Gastrocnemius medialis (tissue), 4 donors: Measurements from ENCODE around the gene SPAG5. TPM values are rescaled to one million over a fixed set of nuclear protein-coding genes. Genes with fewer than 3 reads are reported as not detected.

ENCODE experiments used
- ATAC-seq, 2 donors: fragments of 150-250 bp; one replicate each; pipeline ENCODE4 v1.9.1; 2016
- DNase-seq, 2 donors: peaks; one replicate each; pipeline ENCODE4 v3.0.0-alpha.2; 2019
- H3K27ac ChIP-seq, 4 donors: fragments of 200-600 bp; sonication (generic); 1 replicate in 1 of 4; 2 replicates in 3 of 4; pipeline ENCODE4 v1.5.1; 2016 to 2018; ENCODE audit warnings: mild to moderate bottlenecking in 2 of 4, moderate library complexity in 1 of 4
- H3K27me3 ChIP-seq, 3 donors: fragments of 200-600 bp; sonication (generic) in 2 of 3; 1 replicate in 1 of 3; 2 replicates in 2 of 3; pipeline versions ENCODE4 v1.5.1 to v1.6.0; 2016 to 2019; ENCODE audit warnings: mild to moderate bottlenecking in 1 of 3, moderate library complexity in 1 of 3
- H3K36me3 ChIP-seq, 2 donors: fragments of 200-600 bp; sonication (generic) in 1 of 2; one replicate each; pipeline ENCODE4 v1.5.1; 2017 to 2018
- H3K4me1 ChIP-seq, 2 donors: fragments of 200-600 bp; sonication (generic) in 1 of 2; one replicate each; pipeline ENCODE4 v1.5.1; 2016 to 2017; ENCODE audit warnings: mild to moderate bottlenecking in 2 of 2
- H3K4me3 ChIP-seq, 4 donors: fragments of 200-600 bp; sonication (generic) in 3 of 4; 1 replicate in 1 of 4; 2 replicates in 3 of 4; pipeline ENCODE4 v1.5.1; 2016 to 2019; ENCODE audit warnings: mild to moderate bottlenecking in 2 of 4
- H3K9me3 ChIP-seq, 3 donors: fragments of 200-600 bp; sonication (generic) in 2 of 3; 1 replicate in 1 of 3; 2 replicates in 2 of 3; pipeline ENCODE4 v1.5.1; 2016 to 2019
- POLR2A ChIP-seq, 2 donors: fragments of 450-650 bp; IDR thresholded peaks; one replicate each; pipeline ENCODE4 v1.6.1; 2017; ENCODE audit warnings: antibody characterized with exemption in 2 of 2, mild to moderate bottlenecking in 2 of 2, moderate library complexity in 2 of 2
- in situ Hi-C, 4 donors: fragments of 200-750 bp; cut with MboI; loops; one replicate each; pipeline versions ENCODE4 v1.15.0 to v1.8.0; 2017; ENCODE audit warnings: low sequenced_read_pairs in 4 of 4
- intact Hi-C: fragments of 100-400 bp; cut with DNase I; formaldehyde crosslinking; loops from one replicate; pipeline ENCODE4 v1.15.1; 2023; ENCODE audit warnings: low total_unique reads
- total RNA-seq, 4 donors: library from RNA; depleted of rRNA; stranded (reverse); fragments of >200 nt; gene quantifications; one replicate each; pipeline versions ENCODE4 v1.1.0 to v1.2.3, GENCODE V29; 2016
- TF ChIP-seq, protein P1 (sequence below), 5 experiments: fragments of 450-650 bp in 3 of 5; fragments of 200-600 bp in 2 of 5; sonication (generic) in 2 of 5; IDR thresholded peaks in 4 of 5; conservative IDR thresholded peaks in 1 of 5; 1 replicate in 4 of 5; 2 replicates in 1 of 5; pipeline ENCODE4 v1.5.1; 2016 to 2019; ENCODE audit warnings: antibody characterized with exemption in 5 of 5, mild to moderate bottlenecking in 3 of 5, moderate library complexity in 3 of 5

The SPAG5 gene
- total RNA-seq, 4 donors from 2014 or later = 0.41 to 1.5 (median 0.96) TPM

DNA sequence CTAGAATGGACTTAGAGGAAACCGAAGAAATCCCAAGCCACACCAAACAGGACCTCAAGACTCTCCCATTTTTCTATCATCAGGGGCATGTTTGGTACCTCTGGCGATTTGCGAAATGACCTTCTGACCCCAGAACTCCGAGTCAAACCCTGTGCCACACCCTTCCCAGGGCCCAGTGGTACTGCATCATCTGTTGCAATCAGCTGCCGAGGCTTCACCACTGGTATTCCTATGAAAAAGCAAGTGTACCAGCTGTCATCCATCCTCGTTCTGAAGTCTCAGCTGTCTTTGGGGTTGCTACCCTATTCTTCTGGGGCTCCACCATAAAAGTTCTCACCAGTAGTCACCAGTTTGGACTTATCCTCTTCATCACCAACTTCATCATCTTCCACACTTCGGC is 17.5 kb upstream of the SPAG5 start:
- DNase-seq (no peak), ATAC-seq (no peak)
- intact Hi-C loops = loop anchor here (10.0 kb wide), 1 partner anchor 381 kb away; no protein-coding TSS in a partner anchor
- Histone ChIP-seq H3K4me1 (no peaks in the 10 kb centered on the region), H3K4me3 (no peak overlapping the region), H3K27me3 (no peaks in the 10 kb centered on the region), H3K27ac (no peak overlapping the region), H3K9me3 (no peaks in the 10 kb centered on the region), H3K36me3 (peaks cover 0 to 82% of the 10 kb centered on the region in 2 donors)
- TF ChIP-seq, protein P1, sequence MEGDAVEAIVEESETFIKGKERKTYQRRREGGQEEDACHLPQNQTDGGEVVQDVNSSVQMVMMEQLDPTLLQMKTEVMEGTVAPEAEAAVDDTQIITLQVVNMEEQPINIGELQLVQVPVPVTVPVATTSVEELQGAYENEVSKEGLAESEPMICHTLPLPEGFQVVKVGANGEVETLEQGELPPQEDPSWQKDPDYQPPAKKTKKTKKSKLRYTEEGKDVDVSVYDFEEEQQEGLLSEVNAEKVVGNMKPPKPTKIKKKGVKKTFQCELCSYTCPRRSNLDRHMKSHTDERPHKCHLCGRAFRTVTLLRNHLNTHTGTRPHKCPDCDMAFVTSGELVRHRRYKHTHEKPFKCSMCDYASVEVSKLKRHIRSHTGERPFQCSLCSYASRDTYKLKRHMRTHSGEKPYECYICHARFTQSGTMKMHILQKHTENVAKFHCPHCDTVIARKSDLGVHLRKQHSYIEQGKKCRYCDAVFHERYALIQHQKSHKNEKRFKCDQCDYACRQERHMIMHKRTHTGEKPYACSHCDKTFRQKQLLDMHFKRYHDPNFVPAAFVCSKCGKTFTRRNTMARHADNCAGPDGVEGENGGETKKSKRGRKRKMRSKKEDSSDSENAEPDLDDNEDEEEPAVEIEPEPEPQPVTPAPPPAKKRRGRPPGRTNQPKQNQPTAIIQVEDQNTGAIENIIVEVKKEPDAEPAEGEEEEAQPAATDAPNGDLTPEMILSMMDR (IDR thresholded peaks at IDR 0.05 in 4 of 5, conservative IDR thresholded peaks at IDR 0.05 in 1 of 5) = no peak
- TF ChIP-seq POLR2A (IDR thresholded peaks at IDR 0.05) = no peak
- in situ Hi-C loops = loop anchor here in 1 of 4 donors (10.0 kb wide), 1 partner anchor 121 kb away; no protein-coding TSS in a partner anchor

DNA sequence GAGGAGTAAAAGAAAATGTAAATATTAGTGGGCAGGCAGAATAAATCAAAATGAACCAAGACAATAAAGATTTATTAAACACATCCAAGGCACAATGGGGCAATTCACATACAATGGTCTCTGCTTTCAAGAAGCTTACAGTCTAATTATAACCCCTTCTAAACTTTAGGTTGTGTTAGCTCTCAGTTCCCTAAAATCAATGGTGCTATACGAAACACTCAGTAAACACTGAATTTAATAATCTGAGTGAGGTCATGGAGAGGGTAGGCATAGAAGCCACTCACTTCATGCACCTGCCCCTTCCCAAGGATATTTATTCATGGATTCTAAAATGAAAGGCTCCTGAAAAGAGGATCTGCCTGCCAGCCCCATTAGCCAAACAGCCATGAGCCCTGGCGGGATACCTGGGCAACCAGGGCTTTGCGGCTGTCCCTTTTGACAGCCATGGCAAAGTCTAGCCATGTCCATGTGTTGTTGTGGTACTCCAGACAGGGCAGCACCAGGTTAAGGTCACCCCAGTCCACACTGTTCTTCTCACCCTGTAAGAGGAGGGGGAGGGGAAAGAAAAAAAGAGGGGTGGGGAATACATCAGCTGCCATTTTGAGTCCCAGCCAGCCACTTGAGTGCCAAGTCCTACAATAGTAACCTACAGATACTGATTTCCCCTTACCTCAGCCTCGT is 16.6 kb upstream of the SPAG5 start:
- ATAC-seq (no peak), DNase-seq (no peak)
- TF ChIP-seq POLR2A (IDR thresholded peaks at IDR 0.05) = no peak
- TF ChIP-seq, protein P1 (IDR thresholded peaks at IDR 0.05 in 4 of 5, conservative IDR thresholded peaks at IDR 0.05 in 1 of 5) = no peak
- Histone ChIP-seq H3K27ac (no peak overlapping the region), H3K4me1 (no peaks in the 10 kb centered on the region), H3K9me3 (no peaks in the 10 kb centered on the region), H3K36me3 (peaks cover 0 to 82% of the 10 kb centered on the region in 2 donors), H3K27me3 (no peaks in the 10 kb centered on the region), H3K4me3 (no peak overlapping the region)
- in situ Hi-C loops (loop anchor here in 1 of 4 donors (10.0 kb wide), 1 partner anchor 121 kb away; no protein-coding TSS in a partner anchor), intact Hi-C loops (loop anchor here (10.0 kb wide), 1 partner anchor 381 kb away; no protein-coding TSS in a partner anchor)

DNA sequence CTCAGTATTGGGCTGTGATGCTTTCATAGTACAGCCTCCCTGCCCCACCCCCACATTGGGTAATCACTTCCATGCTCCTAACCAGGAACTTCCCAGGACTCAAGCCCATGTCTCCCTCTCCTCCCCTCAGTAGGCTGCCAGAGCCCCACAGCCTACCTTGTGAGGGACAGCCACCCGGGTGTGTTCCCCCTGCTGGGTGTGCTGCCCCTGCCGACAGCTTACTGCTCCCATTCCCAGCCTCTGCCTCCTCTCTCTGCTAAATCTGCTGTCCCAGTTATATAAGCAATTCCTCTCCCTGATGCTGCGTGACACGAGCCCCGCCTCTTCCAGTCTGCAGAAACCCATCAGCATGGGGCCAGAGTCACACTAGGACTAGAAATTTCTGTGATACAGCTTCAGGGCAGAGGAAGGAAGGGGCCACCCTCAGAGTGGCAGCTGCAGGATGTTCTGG is 15.1 kb upstream of the SPAG5 start, which contains the start of gene RSKR:
Gene RSKR (minus strand): TSS at position 255 of the 451 bp plus-strand sequence. CDS start 24 bp downstream, at position 231.
- peaks cover 0 to 75% of the 10 kb centered on the region in 2 donors for H3K36me3 ChIP-seq
- H3K27ac ChIP-seq = no peak within 1 kb of the TSS
- no peaks in the 10 kb centered on the region for H3K27me3 ChIP-seq
- ATAC-seq (no peak), DNase-seq (no peak)
- TF ChIP-seq, protein P1 (IDR thresholded peaks at IDR 0.05 in 4 of 5, conservative IDR thresholded peaks at IDR 0.05 in 1 of 5) = no peak
- no peak for TF ChIP-seq POLR2A (IDR thresholded peaks at IDR 0.05)
- in situ Hi-C loops = loop anchor here in 1 of 4 donors (10.0 kb wide), 1 partner anchor 119 kb away; no protein-coding TSS in a partner anchor
- no peaks in the 10 kb centered on the region for H3K4me1 ChIP-seq
- no peak within 1 kb of the TSS for H3K4me3 ChIP-seq
- H3K9me3 ChIP-seq = no peaks in the 10 kb centered on the region
- intact Hi-C loops = loop anchor here (1.0 to 10.0 kb wide), 2 partner anchors 120 to 379 kb away; no protein-coding TSS in a partner anchor

DNA sequence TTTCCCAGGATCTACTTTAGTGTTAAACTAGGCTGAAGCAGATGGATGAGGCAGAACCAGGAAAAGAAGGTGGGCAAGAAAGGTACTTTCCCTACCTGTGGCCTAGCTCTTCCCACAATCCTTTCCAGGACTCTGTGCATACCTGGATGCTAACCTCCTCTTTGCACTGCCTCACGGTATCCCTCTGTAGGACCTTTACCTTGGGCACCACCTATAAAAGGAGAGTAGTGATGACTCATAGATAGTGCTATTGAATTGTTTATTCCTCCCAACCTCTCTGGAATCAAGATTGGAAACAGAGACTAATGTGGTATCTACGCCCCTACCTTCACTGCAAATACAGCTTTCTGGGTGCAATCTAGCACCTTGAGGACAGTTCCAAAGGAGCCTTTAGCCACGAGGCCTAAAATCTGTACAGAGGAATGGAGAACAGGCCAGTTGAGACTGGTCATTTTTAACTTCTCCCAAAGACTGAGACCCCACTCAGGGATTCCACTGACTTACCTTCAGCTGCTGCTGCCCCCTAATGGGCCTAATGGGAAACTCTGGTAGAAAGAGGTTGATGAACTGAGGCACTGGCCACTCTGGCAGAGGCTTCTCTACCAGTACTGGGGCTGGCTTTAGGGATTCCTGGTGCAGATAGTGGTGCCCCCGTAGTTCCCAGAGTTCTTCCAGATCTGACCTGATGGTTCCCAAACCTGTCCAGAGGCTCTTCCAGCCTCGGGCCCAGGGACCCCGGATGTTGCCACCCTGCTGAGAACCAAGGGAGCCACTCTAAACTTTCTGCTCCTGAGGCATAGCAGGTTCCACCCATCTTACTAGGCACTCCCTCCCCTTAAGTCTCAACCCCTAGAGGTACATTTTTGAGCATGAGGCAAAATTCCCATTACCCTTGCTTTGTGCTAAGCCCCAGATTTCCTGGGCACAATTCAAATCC is 14.4 kb upstream of the SPAG5 start:
- H3K36me3 ChIP-seq = peaks cover 0 to 67% of the 10 kb centered on the region in 2 donors

More for the DNA sequence above, 14.4 kb upstream of the SPAG5 start:
- Histone ChIP-seq H3K4me1 (no peaks in the 10 kb centered on the region), H3K27me3 (no peaks in the 10 kb centered on the region), H3K27ac (no peak overlapping the region), H3K9me3 (no peaks in the 10 kb centered on the region), H3K4me3 (no peak overlapping the region)
- no peak for ATAC-seq
- in situ Hi-C loops (loop anchor here in 1 of 4 donors (10.0 kb wide), 1 partner anchor 118 kb away; no protein-coding TSS in a partner anchor), intact Hi-C loops (loop anchor here (1.0 to 10.0 kb wide), 2 partner anchors 119 to 378 kb away; no protein-coding TSS in a partner anchor)
- TF ChIP-seq, protein P1 (IDR thresholded peaks at IDR 0.05 in 4 of 5, conservative IDR thresholded peaks at IDR 0.05 in 1 of 5) = peak in 4 of 5 experiments; percentile 33 to 60 (median 40)
- TF ChIP-seq POLR2A (IDR thresholded peaks at IDR 0.05) = no peak
- DNase-seq = no peak
